Keratinocyte (primary cell): ENCODE measurements around the gene ADGRL3. TPM values are rescaled to one million over a fixed set of nuclear protein-coding genes. Genes with fewer than 3 reads are reported as not detected.

Experiments used
- DNase-seq: peaks from one replicate; pipeline ENCODE4 v3.0.0-alpha.2; 2011; ENCODE audit warnings: low read depth, missing footprints, low spot score
- FAIRE-seq: peaks from 2 replicates; lab custom pipeline; 2011; peaks lifted over from hg19 to GRCh38; lab: Jason Lieb, UNC
- H2AFZ ChIP-seq: 2 replicates; pipeline ENCODE4 v1.6.0; 2012; ENCODE audit warnings: low read length, control low read depth, inconsistent platforms; ENCODE audit not compliant: control insufficient read depth
- H3K27ac ChIP-seq: 2 replicates; pipeline ENCODE4 v1.5.1; 2011; ENCODE audit warnings: low read length; ENCODE audit not compliant: control insufficient read depth, insufficient read depth
- H3K27me3 ChIP-seq: 3 replicates; pipeline ENCODE4 v1.6.0; 2011; ENCODE audit warnings: low read length; ENCODE audit not compliant: control insufficient read depth, insufficient read depth; ENCODE audit errors: extremely low read depth
- H3K36me3 ChIP-seq, 2 experiments: 2 replicates in 1 of 2; 3 replicates in 1 of 2; pipeline ENCODE4 v1.5.1; 2011; ENCODE audit warnings: low read length in 2 of 2, mild to moderate bottlenecking in 1 of 2; ENCODE audit not compliant: control insufficient read depth in 2 of 2, insufficient read depth in 2 of 2; ENCODE audit errors: extremely low read depth in 1 of 2
- H3K4me1 ChIP-seq: 3 replicates; pipeline ENCODE4 v1.5.1; 2011; ENCODE audit warnings: low read length; ENCODE audit not compliant: control insufficient read depth, insufficient read depth; ENCODE audit errors: extremely low read depth
- H3K4me2 ChIP-seq: 3 replicates; pipeline ENCODE4 v1.6.0; 2011; ENCODE audit warnings: low read depth, low read length; ENCODE audit not compliant: control insufficient read depth, insufficient read depth; ENCODE audit errors: extremely low read depth
- H3K4me3 ChIP-seq, 3 experiments: fragments of 200-600 bp in 1 of 3; sonication (generic) in 1 of 3; 2 replicates in 2 of 3; 3 replicates in 1 of 3; pipeline ENCODE4 v1.5.1; 2011 to 2016; ENCODE audit warnings: low read length in 3 of 3, mild to moderate bottlenecking in 3 of 3, control low read depth in 2 of 3, inconsistent platforms in 1 of 3, low read depth in 1 of 3, mixed read lengths in 1 of 3, mixed run types in 1 of 3, moderate library complexity in 1 of 3; ENCODE audit not compliant: control insufficient read depth in 2 of 3, insufficient read depth in 2 of 3; ENCODE audit errors: extremely low read depth in 1 of 3
- H3K79me2 ChIP-seq: 2 replicates; pipeline ENCODE4 v1.6.0; 2012; ENCODE audit warnings: low read length; ENCODE audit not compliant: control insufficient read depth, insufficient read depth
- H3K9ac ChIP-seq: 3 replicates; pipeline ENCODE4 v1.6.0; 2011; ENCODE audit warnings: low read length; ENCODE audit not compliant: control insufficient read depth, insufficient read depth; ENCODE audit errors: extremely low read depth
- H3K9me1 ChIP-seq: 3 replicates; pipeline ENCODE4 v1.6.0; 2011; ENCODE audit warnings: low read length; ENCODE audit not compliant: control insufficient read depth, insufficient read depth; ENCODE audit errors: extremely low read depth
- H3K9me3 ChIP-seq: 2 replicates; pipeline ENCODE4 v1.5.1; 2012; ENCODE audit warnings: low read depth, low read length; ENCODE audit not compliant: control insufficient read depth
- H4K20me1 ChIP-seq: 3 replicates; pipeline ENCODE4 v1.6.0; 2011; ENCODE audit warnings: low read length; ENCODE audit not compliant: control insufficient read depth, insufficient read depth; ENCODE audit errors: extremely low read depth
- EZH2 ChIP-seq: IDR thresholded peaks from one replicate; pipeline ENCODE4 v1.6.1; 2012; ENCODE audit warnings: inconsistent platforms, mild to moderate bottlenecking, low read length, moderate library complexity
- dilution Hi-C: fragments of 300-500 bp; cut with MboI; formaldehyde crosslinking; loops from one replicate; pipeline ENCODE4 v1.7.0; 2020; ENCODE audit warnings: low sequenced_read_pairs; ENCODE audit not compliant: extremely low pct_ligation_motif_present
- polyA plus RNA-seq, 5 experiments: library from polyadenylated mRNA; depleted of rRNA in 3 of 5; stranded (reverse) in 3 of 5; stranded (forward) in 1 of 5; unstranded in 1 of 5; fragments of >200 nt; gene quantifications; 1 replicate in 1 of 5; 2 replicates in 3 of 5; 3 replicates in 1 of 5; pipeline versions ENCODE4 v1.2.1 to v1.2.3, GENCODE V29; 2011 to 2012; ENCODE audit warnings: missing spikeins in 2 of 5, low read depth in 1 of 5, low replicate concordance in 1 of 5
- TF ChIP-seq, protein P1 (sequence below), 3 experiments: IDR thresholded peaks in 1 of 3; conservative IDR thresholded peaks in 1 of 3; optimal IDR thresholded peaks in 1 of 3; 2 replicates in 2 of 3; 3 replicates in 1 of 3; pipeline versions ENCODE3 to v1.5.1; 2011; ENCODE audit warnings: low read length in 3 of 3, mild to moderate bottlenecking in 3 of 3, moderate library complexity in 2 of 3, control low read depth in 1 of 3, inconsistent platforms in 1 of 3; ENCODE audit not compliant: insufficient read depth in 2 of 3; ENCODE audit errors: extremely low read depth in 1 of 3

The ADGRL3 gene
- polyA plus RNA-seq, 1 donor (not counting 4 experiments of a cell fraction or from before 2014, with no cell fraction given), result 0.18 TPM

DNA sequence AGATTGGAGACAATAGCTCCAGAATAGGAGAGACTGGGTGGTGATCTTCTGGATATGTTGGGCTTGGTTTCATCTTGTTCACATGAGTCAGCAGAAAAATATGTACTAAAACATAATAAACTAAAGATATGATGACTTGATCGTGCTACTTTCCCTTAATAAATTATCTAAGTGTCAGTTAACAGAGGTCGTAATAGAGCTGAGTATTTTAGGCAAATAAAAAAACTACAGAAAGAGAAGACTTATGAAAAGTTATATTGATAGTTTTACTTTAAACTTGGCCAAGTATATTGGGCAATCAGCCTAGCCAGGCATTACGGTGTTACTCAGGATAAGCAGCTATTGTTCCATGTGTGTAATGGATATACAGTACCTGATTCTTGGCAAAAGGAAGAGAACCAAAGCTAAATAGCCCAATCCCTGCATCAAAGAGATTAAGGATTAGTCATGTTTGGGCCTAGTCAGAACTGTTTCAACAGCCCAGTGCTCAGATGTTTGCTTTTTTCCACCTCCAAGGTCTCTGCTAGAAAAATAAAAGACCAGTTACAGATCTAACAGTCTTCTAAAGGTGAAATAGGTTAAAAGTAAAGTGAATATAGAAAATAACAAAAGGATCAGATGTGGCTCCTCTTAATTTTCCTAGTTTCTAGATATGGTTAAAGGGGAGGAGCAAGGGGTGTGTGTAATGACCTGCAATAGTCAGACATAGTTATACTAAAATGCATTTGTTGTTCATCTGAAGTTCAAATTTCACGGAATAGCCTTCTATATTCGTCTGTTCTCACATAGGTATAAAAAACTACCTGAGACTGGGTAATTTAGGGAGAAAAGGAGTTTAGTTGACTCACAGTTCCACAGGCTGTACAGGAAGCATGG, 262.6 kb downstream of the ADGRL3 start:
- no peak for DNase-seq
- dilution Hi-C loops, result no loop called here
- Histone ChIP-seq H3K9me1 (no peaks in the 10 kb centered on the region), H2AFZ (peak overlapping the region; percentile 91), H3K4me3 (peak overlapping the region in 2 of 3 experiments; percentile 22 to 36), H3K4me2 (peak overlapping the region; percentile 67), H3K27me3 (no peaks in the 10 kb centered on the region), H3K4me1 (peaks cover 28% of the 10 kb centered on the region), H3K9ac (peak overlapping the region; percentile 38), H3K27ac (peak overlapping the region; percentile 84), H3K9me3 (no peaks in the 10 kb centered on the region), H3K79me2 (no peaks in the 10 kb centered on the region), H4K20me1 (no peaks in the 10 kb centered on the region), H3K36me3 (no peaks in the 10 kb centered on the region)
- FAIRE-seq, result peak; percentile 84
- no peak for TF ChIP-seq EZH2
- TF ChIP-seq, protein P1, sequence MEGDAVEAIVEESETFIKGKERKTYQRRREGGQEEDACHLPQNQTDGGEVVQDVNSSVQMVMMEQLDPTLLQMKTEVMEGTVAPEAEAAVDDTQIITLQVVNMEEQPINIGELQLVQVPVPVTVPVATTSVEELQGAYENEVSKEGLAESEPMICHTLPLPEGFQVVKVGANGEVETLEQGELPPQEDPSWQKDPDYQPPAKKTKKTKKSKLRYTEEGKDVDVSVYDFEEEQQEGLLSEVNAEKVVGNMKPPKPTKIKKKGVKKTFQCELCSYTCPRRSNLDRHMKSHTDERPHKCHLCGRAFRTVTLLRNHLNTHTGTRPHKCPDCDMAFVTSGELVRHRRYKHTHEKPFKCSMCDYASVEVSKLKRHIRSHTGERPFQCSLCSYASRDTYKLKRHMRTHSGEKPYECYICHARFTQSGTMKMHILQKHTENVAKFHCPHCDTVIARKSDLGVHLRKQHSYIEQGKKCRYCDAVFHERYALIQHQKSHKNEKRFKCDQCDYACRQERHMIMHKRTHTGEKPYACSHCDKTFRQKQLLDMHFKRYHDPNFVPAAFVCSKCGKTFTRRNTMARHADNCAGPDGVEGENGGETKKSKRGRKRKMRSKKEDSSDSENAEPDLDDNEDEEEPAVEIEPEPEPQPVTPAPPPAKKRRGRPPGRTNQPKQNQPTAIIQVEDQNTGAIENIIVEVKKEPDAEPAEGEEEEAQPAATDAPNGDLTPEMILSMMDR (optimal IDR thresholded peaks at IDR 0.05 in 1 of 3, IDR thresholded peaks at IDR 0.05 in 1 of 3, conservative IDR thresholded peaks at IDR 0.05 in 1 of 3; ENCODE audit: extremely low read depth in 1 of 3, insufficient read depth in 2 of 3, low read length in 3 of 3), result no peak

DNA sequence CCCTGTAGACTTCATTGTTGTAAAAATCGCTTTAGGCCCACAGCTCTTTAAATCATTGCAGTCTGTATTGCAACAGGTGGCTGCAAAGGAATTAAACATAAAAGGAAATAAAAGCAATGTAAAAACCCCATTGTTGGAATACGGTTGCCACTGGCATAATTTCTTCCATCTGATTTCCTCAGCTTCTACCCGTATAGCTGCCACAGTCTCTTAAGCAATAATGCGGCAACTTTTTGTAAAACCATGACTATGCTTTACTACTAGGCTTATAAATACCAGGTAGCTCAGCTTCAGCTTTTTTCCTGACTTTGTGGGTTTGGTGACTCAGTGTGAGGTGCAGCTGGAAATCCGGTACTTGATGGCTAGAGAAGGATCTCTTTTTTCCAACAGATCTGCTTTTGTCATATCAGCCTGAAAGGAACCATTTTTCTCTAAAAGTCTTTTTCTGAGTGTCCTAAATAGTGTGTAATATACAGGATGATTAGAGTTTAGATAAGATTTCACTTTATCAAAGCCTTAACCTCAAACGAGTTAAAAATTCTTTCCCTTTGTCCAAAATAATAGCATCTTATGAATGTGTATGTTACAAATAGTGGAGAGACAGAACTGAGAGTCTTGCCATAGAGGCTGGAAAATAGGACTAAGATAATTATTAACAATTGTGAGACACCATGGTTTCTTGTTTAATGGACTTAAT, 268.0 kb downstream of the ADGRL3 start:
- H3K27ac ChIP-seq, result peak overlapping the region; percentile 61
- TF ChIP-seq, protein P1 (optimal IDR thresholded peaks at IDR 0.05 in 1 of 3, IDR thresholded peaks at IDR 0.05 in 1 of 3, conservative IDR thresholded peaks at IDR 0.05 in 1 of 3; ENCODE audit: extremely low read depth in 1 of 3, insufficient read depth in 2 of 3, low read length in 3 of 3), result no peak
- DNase-seq (no peak), FAIRE-seq (peak; percentile 89)
- peak overlapping the region; percentile 30 for H2AFZ ChIP-seq
- dilution Hi-C loops, result no loop called here
- H3K27me3 ChIP-seq, result no peaks in the 10 kb centered on the region
- H3K9ac ChIP-seq, result no peak overlapping the region
- H3K4me1 ChIP-seq, result peaks cover 37% of the 10 kb centered on the region
- no peaks in the 10 kb centered on the region for H4K20me1 ChIP-seq
- H3K36me3 ChIP-seq, result no peaks in the 10 kb centered on the region
- H3K4me3 ChIP-seq, result no peak overlapping the region
- H3K9me3 ChIP-seq, result no peaks in the 10 kb centered on the region
- H3K79me2 ChIP-seq, result no peaks in the 10 kb centered on the region
- H3K4me2 ChIP-seq, result peak overlapping the region; percentile 34
- H3K9me1 ChIP-seq, result no peaks in the 10 kb centered on the region
